A549 (cell line): ENCODE measurements around the gene OR2H1.

Experiments used
- CTCF ChIP-seq: fragments of >200 bp; sonication (Bioruptor Twin); formaldehyde crosslinking; IDR thresholded peaks from 3 replicates; pipeline ENCODE4 v1.5.1; 2016
- FOSB ChIP-seq: fragments of 250-450 bp; sonication (Bioruptor Pico); IDR thresholded peaks from 2 replicates; pipeline ENCODE4 v1.5.0; 2020; ENCODE audit warnings: mild to moderate bottlenecking, moderate library complexity
- SREBF2 ChIP-seq: fragments of 450-650 bp; IDR thresholded peaks from 2 replicates; pipeline ENCODE4 v1.6.1; 2014; ENCODE audit warnings: mild to moderate bottlenecking, moderate library complexity

GRCh38 chr6:29509239-29509638 lies 52.3 kb downstream of the OR2H1 start:
- no peak for TF ChIP-seq CTCF
- no peak for TF ChIP-seq FOSB (CRISPR knock-in tag)
- TF ChIP-seq SREBF2: no peak
